T-helper 17 cell (primary cell): Measurements from ENCODE around the gene TUBB2B. TPM values are rescaled to one million over a fixed set of nuclear protein-coding genes. Genes with fewer than 3 reads are reported as not detected.

Experiments used
- ATAC-seq: fragments of 150-1000 bp; cut with Tn5 transposase; 2 replicates; pipeline ENCODE4 v1.10.0; 2021; ENCODE audit warnings: mild to moderate bottlenecking, moderate library complexity
- DNase-seq, 3 donors: peaks; one replicate each; pipeline versions ENCODE4 v3.0.0 to v3.0.0-alpha.2; 2020 to 2021
- H3K9me3 ChIP-seq: one replicate; pipeline ENCODE4 v1.7.0; 2013; ENCODE audit warnings: low read length, mild to moderate bottlenecking; ENCODE audit not compliant: control insufficient read depth, poor library complexity, severe bottlenecking
- H3K27ac Mint-ChIP-seq: one replicate; pipeline ENCODE4 v1.8.0; 2022; ENCODE audit warnings: mild to moderate bottlenecking, moderate library complexity, mixed read lengths
- H3K27me3 Mint-ChIP-seq: one replicate; pipeline ENCODE4 v1.8.0; 2022; ENCODE audit warnings: mixed read lengths
- H3K36me3 Mint-ChIP-seq: one replicate; pipeline ENCODE4 v1.8.0; 2022; ENCODE audit warnings: low read depth, mixed read lengths
- H3K4me1 Mint-ChIP-seq: one replicate; pipeline ENCODE4 v1.8.0; 2022; ENCODE audit warnings: mild to moderate bottlenecking, mixed read lengths
- H3K4me3 Mint-ChIP-seq: one replicate; pipeline ENCODE4 v1.8.0; 2022; ENCODE audit warnings: mild to moderate bottlenecking, moderate library complexity, mixed read lengths
- total RNA-seq, 4 donors: library from RNA in 2 of 4; stranded (reverse) in 2 of 4; gene quantifications; one replicate each; pipeline ENCODE4 v1.2.3 and lab custom pipeline; 2022 to 2026

TUBB2B gene
- total RNA-seq, 2 donors from 2014 or later = 0.75 to 0.76 TPM

GRCh38 chr6:3228046-3228671 lies 706 bp upstream of the TUBB2B start:
- peaks cover 33% of the 10 kb centered on the region for H3K4me1 Mint-ChIP-seq
- peak overlapping the region; percentile 46 for H3K27ac Mint-ChIP-seq
- H3K9me3 ChIP-seq = no peaks in the 10 kb centered on the region
- ATAC-seq (peak; percentile 31), DNase-seq (no peak)
- peaks cover 14% of the 10 kb centered on the region for H3K36me3 Mint-ChIP-seq
- H3K27me3 Mint-ChIP-seq = peaks cover 71% of the 10 kb centered on the region
- H3K4me3 Mint-ChIP-seq = peak overlapping the region; percentile 89

- no peaks in the 10 kb centered on the region for H3K9me3 ChIP-seq
- Mint-ChIP-seq H3K36me3 (peaks cover 11% of the 10 kb centered on the region), H3K4me3 (peak overlapping the region; percentile 88), H3K27ac (no peak overlapping the region), H3K27me3 (peaks cover 57% of the 10 kb centered on the region), H3K4me1 (peaks cover 28% of the 10 kb centered on the region)
- ATAC-seq (peak; percentile 36), DNase-seq (no peak)
Measured at GRCh38 chr6:3226481-3227362, 731 bp downstream of the TUBB2B start.

- H3K27me3 Mint-ChIP-seq = peaks cover 50% of the 10 kb centered on the region
- no peaks in the 10 kb centered on the region for H3K9me3 ChIP-seq
- H3K36me3 Mint-ChIP-seq = peaks cover 11% of the 10 kb centered on the region
- H3K4me1 Mint-ChIP-seq = peaks cover 24% of the 10 kb centered on the region
- H3K4me3 Mint-ChIP-seq = peak overlapping the region; percentile 88
- no peak for ATAC-seq
- no peak for DNase-seq
- H3K27ac Mint-ChIP-seq = no peak overlapping the region
Measured at GRCh38 chr6:3226042-3226441, 1.4 kb downstream of the TUBB2B start.

GRCh38 chr6:3222506-3223038 lies 4.9 kb downstream of the TUBB2B start:
- no peaks in the 10 kb centered on the region for H3K9me3 ChIP-seq
- no peak for ATAC-seq
- Mint-ChIP-seq H3K36me3 (peaks cover 7% of the 10 kb centered on the region), H3K27ac (no peak overlapping the region), H3K27me3 (peaks cover 42% of the 10 kb centered on the region), H3K4me1 (peaks cover 3% of the 10 kb centered on the region), H3K4me3 (no peak overlapping the region)
- DNase-seq = no peak

- ATAC-seq = no peak
- Mint-ChIP-seq H3K4me3 (no peak overlapping the region), H3K4me1 (no peaks in the 10 kb centered on the region), H3K27ac (no peak overlapping the region), H3K27me3 (peaks cover 43% of the 10 kb centered on the region), H3K36me3 (peaks cover 6% of the 10 kb centered on the region)
- DNase-seq = no peak
- H3K9me3 ChIP-seq = no peaks in the 10 kb centered on the region
Measured at GRCh38 chr6:3221578-3221977, 5.9 kb downstream of the TUBB2B start.

- H3K9me3 ChIP-seq = no peaks in the 10 kb centered on the region
- Mint-ChIP-seq H3K36me3 (peaks cover 8% of the 10 kb centered on the region), H3K27ac (no peak overlapping the region), H3K27me3 (peaks cover 40% of the 10 kb centered on the region), H3K4me3 (no peak overlapping the region), H3K4me1 (no peaks in the 10 kb centered on the region)
- ATAC-seq (no peak), DNase-seq (no peak)
Measured at GRCh38 chr6:3220366-3220765, 7.1 kb downstream of the TUBB2B start.

GRCh38 chr6:3218266-3218665 lies 9.2 kb downstream of the TUBB2B start:
- Mint-ChIP-seq H3K27ac (no peak overlapping the region), H3K27me3 (peaks cover 40% of the 10 kb centered on the region), H3K4me3 (no peak overlapping the region), H3K4me1 (no peaks in the 10 kb centered on the region), H3K36me3 (peaks cover 4% of the 10 kb centered on the region)
- ATAC-seq (no peak), DNase-seq (no peak)
- H3K9me3 ChIP-seq = no peaks in the 10 kb centered on the region

GRCh38 chr6:3217286-3217685 lies 10.2 kb downstream of the TUBB2B start:
- ATAC-seq (no peak), DNase-seq (no peak)
- no peaks in the 10 kb centered on the region for H3K4me1 Mint-ChIP-seq
- H3K36me3 Mint-ChIP-seq = peaks cover 6% of the 10 kb centered on the region
- H3K4me3 Mint-ChIP-seq = no peak overlapping the region
- no peak overlapping the region for H3K27ac Mint-ChIP-seq
- H3K27me3 Mint-ChIP-seq = peaks cover 45% of the 10 kb centered on the region
- no peaks in the 10 kb centered on the region for H3K9me3 ChIP-seq

- H3K9me3 ChIP-seq = no peaks in the 10 kb centered on the region
- ATAC-seq (no peak), DNase-seq (no peak)
- Mint-ChIP-seq H3K4me1 (no peaks in the 10 kb centered on the region), H3K4me3 (no peak overlapping the region), H3K27me3 (peaks cover 44% of the 10 kb centered on the region), H3K27ac (no peak overlapping the region), H3K36me3 (peaks cover 7% of the 10 kb centered on the region)
Measured at GRCh38 chr6:3214898-3215297, 12.6 kb downstream of the TUBB2B start.

- ATAC-seq (no peak), DNase-seq (no peak)
- no peaks in the 10 kb centered on the region for H3K9me3 ChIP-seq
- H3K36me3 Mint-ChIP-seq = peaks cover 6% of the 10 kb centered on the region
- H3K27me3 Mint-ChIP-seq = peaks cover 32% of the 10 kb centered on the region
- no peak overlapping the region for H3K4me3 Mint-ChIP-seq
- H3K27ac Mint-ChIP-seq = no peak overlapping the region
- H3K4me1 Mint-ChIP-seq = peaks cover 10% of the 10 kb centered on the region
Measured at GRCh38 chr6:3213334-3213695, 14.1 kb downstream of the TUBB2B start.

- no peaks in the 10 kb centered on the region for H3K9me3 ChIP-seq
- peaks cover 22% of the 10 kb centered on the region for H3K27me3 Mint-ChIP-seq
- H3K27ac Mint-ChIP-seq = peak overlapping the region; percentile 27
- H3K4me1 Mint-ChIP-seq = peaks cover 10% of the 10 kb centered on the region
- H3K4me3 Mint-ChIP-seq = no peak overlapping the region
- DNase-seq = no peak
- ATAC-seq = no peak
- peaks cover 5% of the 10 kb centered on the region for H3K36me3 Mint-ChIP-seq
Measured at GRCh38 chr6:3212261-3212660, 15.2 kb downstream of the TUBB2B start.

- Mint-ChIP-seq H3K27ac (no peak overlapping the region), H3K36me3 (peaks cover 5% of the 10 kb centered on the region), H3K4me3 (no peak overlapping the region), H3K27me3 (peaks cover 19% of the 10 kb centered on the region), H3K4me1 (peaks cover 10% of the 10 kb centered on the region)
- DNase-seq (no peak), ATAC-seq (no peak)
- H3K9me3 ChIP-seq = no peaks in the 10 kb centered on the region
Measured at GRCh38 chr6:3211681-3212080, 15.8 kb downstream of the TUBB2B start.

GRCh38 chr6:3210024-3210610 lies 17.3 kb downstream of the TUBB2B start:
- DNase-seq = no peak
- Mint-ChIP-seq H3K36me3 (peaks cover 2% of the 10 kb centered on the region), H3K4me1 (peaks cover 10% of the 10 kb centered on the region), H3K27ac (no peak overlapping the region), H3K4me3 (no peak overlapping the region), H3K27me3 (peaks cover 17% of the 10 kb centered on the region)
- H3K9me3 ChIP-seq = no peaks in the 10 kb centered on the region
- no peak for ATAC-seq
